Endothelial cell (in vitro differentiated cells): ENCODE results near the gene POLR1H. TPM values are rescaled to one million over a fixed set of nuclear protein-coding genes. Genes with fewer than 3 reads are reported as not detected.

Experiments
- DNase-seq: peaks from one replicate; pipeline ENCODE4 v3.0.0; 2021; ENCODE audit warnings: low spot score
- H3K27ac Mint-ChIP-seq: one replicate; pipeline ENCODE4 v1.8.0; 2021; ENCODE audit warnings: mixed read lengths, inconsistent platforms; ENCODE audit not compliant: unreplicated experiment
- H3K27me3 Mint-ChIP-seq: one replicate; pipeline ENCODE4 v1.8.0; 2021; ENCODE audit warnings: mild to moderate bottlenecking, moderate library complexity, mixed read lengths, inconsistent platforms; ENCODE audit not compliant: unreplicated experiment
- H3K36me3 Mint-ChIP-seq: one replicate; pipeline ENCODE4 v1.8.0; 2021; ENCODE audit warnings: mild to moderate bottlenecking, low read depth, mixed read lengths, inconsistent platforms; ENCODE audit not compliant: unreplicated experiment
- H3K4me1 Mint-ChIP-seq: one replicate; pipeline ENCODE4 v1.8.0; 2021; ENCODE audit warnings: mild to moderate bottlenecking, mixed read lengths, inconsistent platforms; ENCODE audit not compliant: unreplicated experiment
- H3K4me3 Mint-ChIP-seq: one replicate; pipeline ENCODE4 v1.8.0; 2021; ENCODE audit warnings: mild to moderate bottlenecking, mixed read lengths, inconsistent platforms; ENCODE audit not compliant: unreplicated experiment
- H3K9me3 Mint-ChIP-seq: one replicate; pipeline ENCODE4 v1.8.0; 2021; ENCODE audit warnings: mixed read lengths, inconsistent platforms; ENCODE audit not compliant: unreplicated experiment
- CTCF ChIP-seq: fragments of 200-600 bp; sonication (generic); IDR thresholded peaks from one replicate; pipeline ENCODE4 v1.5.0; 2021; ENCODE audit warnings: antibody characterized with exemption; ENCODE audit not compliant: unreplicated experiment
- total RNA-seq: library from RNA; stranded (reverse); fragmentation: NEBNext Ultra II Directional; extraction: Animal tissue kit (Norgen Biotek cat#: 25700); gene quantifications from one replicate; pipeline ENCODE4 v1.2.1, GENCODE V29; 2021; ENCODE audit not compliant: unreplicated experiment

POLR1H gene
- total RNA-seq, 1 donor from 2014 or later, result 39.0 TPM

GRCh38 chr6:30077218-30077617 lies 16.2 kb downstream of the POLR1H start:
- Mint-ChIP-seq H3K4me1 (peaks cover 24% of the 10 kb centered on the region), H3K27me3 (peaks cover 29% of the 10 kb centered on the region), H3K27ac (no peak overlapping the region), H3K36me3 (peaks cover 6% of the 10 kb centered on the region), H3K4me3 (no peak overlapping the region), H3K9me3 (no peaks in the 10 kb centered on the region)
- DNase-seq, result no peak
- no peak for TF ChIP-seq CTCF

- DNase-seq, result no peak
- no peaks in the 10 kb centered on the region for H3K9me3 Mint-ChIP-seq
- no peak overlapping the region for H3K4me3 Mint-ChIP-seq
- no peak for TF ChIP-seq CTCF
- peaks cover 4% of the 10 kb centered on the region for H3K27me3 Mint-ChIP-seq
- peaks cover 5% of the 10 kb centered on the region for H3K36me3 Mint-ChIP-seq
- no peak overlapping the region for H3K27ac Mint-ChIP-seq
- H3K4me1 Mint-ChIP-seq, result peaks cover 15% of the 10 kb centered on the region
Observed at GRCh38 chr6:30087876-30088275, 26.8 kb downstream of the POLR1H start.

DNA sequence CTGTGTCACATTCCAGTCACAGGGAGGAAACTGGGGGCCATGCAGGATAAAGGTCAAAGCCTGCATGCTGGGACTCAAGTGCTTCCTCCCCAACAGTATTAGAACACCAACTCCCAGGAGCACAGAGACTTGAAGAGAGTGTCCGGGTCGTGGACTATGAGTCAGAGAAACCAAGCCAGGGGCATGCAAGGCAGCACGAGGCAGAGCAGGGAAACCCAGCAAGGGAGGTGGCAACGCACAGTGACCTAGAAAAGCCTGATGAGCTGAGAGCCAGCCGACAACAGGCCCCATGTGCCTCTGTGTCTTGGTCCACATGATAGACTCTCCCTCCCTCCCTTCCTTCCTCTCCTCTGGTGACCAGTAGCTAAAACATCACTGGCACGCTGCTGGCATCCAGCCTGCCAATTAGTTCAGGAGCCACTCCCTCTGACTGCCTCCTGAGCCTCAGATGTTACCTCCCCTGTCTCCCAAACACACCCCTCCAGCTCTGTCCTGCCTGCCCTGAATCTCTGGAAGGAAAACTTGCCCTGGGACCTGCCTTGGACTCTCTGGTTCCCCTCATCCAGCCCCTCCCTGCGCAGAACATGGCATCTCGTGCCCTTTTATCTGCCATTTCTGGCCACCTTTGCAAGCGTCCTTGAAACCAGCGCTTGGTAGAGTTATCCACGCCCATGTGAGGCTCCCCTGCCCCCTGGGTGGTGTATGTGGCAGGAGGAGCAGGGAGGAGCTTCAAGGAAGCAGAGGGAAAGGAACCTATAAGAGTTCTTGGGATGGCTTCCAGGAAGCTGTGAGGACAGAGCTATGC lies 30.7 kb downstream of the POLR1H start:
- Mint-ChIP-seq H3K27me3 (peaks cover 7% of the 10 kb centered on the region), H3K27ac (no peak overlapping the region), H3K36me3 (peaks cover 5% of the 10 kb centered on the region), H3K4me1 (peaks cover 35% of the 10 kb centered on the region), H3K9me3 (no peaks in the 10 kb centered on the region), H3K4me3 (no peak overlapping the region)
- TF ChIP-seq CTCF, result no peak
- DNase-seq, result no peak

DNA sequence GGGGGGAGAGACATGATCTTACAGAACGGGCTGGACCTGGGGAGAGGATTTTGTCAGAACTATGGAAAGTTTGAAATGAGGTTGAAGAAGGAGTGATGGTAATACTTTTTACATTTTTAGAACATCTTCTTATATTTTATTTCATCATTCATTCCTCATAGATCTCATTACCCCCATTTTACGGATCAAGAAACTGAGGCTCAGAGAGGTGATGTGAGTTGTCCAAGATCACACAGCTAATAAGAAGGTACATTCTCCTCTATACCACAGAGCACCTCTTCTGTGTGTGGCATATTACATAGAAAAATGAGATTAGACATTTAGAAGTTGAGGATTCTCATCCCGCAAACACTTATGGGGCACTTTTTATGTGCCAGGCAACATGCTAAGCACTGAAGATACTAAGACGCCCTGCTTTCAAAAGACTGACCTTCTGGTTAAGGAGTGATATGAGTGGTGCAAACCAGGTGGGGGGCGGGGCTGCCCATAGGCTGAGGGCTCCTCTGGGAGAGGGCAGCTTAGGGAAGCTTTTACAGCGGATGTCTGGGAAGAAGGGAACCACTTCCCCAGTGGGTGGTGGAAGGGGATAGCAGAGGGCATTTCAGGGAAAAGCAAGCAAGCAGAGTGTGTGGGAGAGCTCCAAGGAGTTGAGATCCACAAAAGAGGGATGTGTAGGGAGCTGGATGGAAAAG lies 31.9 kb downstream of the POLR1H start:
- H3K27me3 Mint-ChIP-seq, result peaks cover 10% of the 10 kb centered on the region
- no peak for TF ChIP-seq CTCF
- H3K27ac Mint-ChIP-seq, result no peak overlapping the region
- H3K9me3 Mint-ChIP-seq, result no peaks in the 10 kb centered on the region
- peaks cover 44% of the 10 kb centered on the region for H3K4me1 Mint-ChIP-seq
- H3K36me3 Mint-ChIP-seq, result peaks cover 5% of the 10 kb centered on the region
- DNase-seq, result no peak
- H3K4me3 Mint-ChIP-seq, result no peak overlapping the region
